Fibroblast of lung (primary cell): ENCODE data around the gene ITSN1. TPM values are rescaled to one million over a fixed set of nuclear protein-coding genes. Genes with fewer than 3 reads are reported as not detected.

Experiments
- DNase-seq, 2 donors: peaks; one replicate each; pipeline versions ENCODE4 v3.0.0 to v3.0.0-alpha.2; 2010; ENCODE audit warnings: low read depth in 2 of 2
- H2AFZ ChIP-seq: 2 replicates; pipeline ENCODE4 v1.5.1; 2012; ENCODE audit warnings: low read length, control low read depth, inconsistent platforms
- H3K27ac ChIP-seq: 2 replicates; pipeline ENCODE4 v1.5.1; 2011; ENCODE audit warnings: low read length, control low read depth; ENCODE audit not compliant: insufficient read depth
- H3K27me3 ChIP-seq: 2 replicates; pipeline ENCODE4 v1.5.1; 2011; ENCODE audit warnings: mild to moderate bottlenecking, low read length; ENCODE audit not compliant: control insufficient read depth, insufficient read depth
- H3K36me3 ChIP-seq: 2 replicates; pipeline ENCODE4 v1.5.1; 2011; ENCODE audit warnings: low read length; ENCODE audit not compliant: control insufficient read depth, insufficient read depth
- H3K4me1 ChIP-seq: 2 replicates; pipeline ENCODE4 v1.5.1; 2011; ENCODE audit warnings: low read length; ENCODE audit not compliant: control insufficient read depth, insufficient read depth; ENCODE audit errors: extremely low read depth
- H3K4me2 ChIP-seq: 2 replicates; pipeline ENCODE4 v1.5.1; 2011; ENCODE audit warnings: low read length, control low read depth; ENCODE audit not compliant: insufficient read depth; ENCODE audit errors: extremely low read depth
- H3K4me3 ChIP-seq, 4 experiments: fragments of 200-600 bp in 1 of 4; sonication (generic) in 1 of 4; replicated peaks in 1 of 4; 2 replicates each; pipeline ENCODE4 v1.5.1; 2011 to 2016; ENCODE audit warnings: low read length in 4 of 4, low read depth in 3 of 4, mild to moderate bottlenecking in 3 of 4, control low read depth in 2 of 4, inconsistent platforms in 1 of 4, mixed read lengths in 1 of 4; ENCODE audit not compliant: insufficient read depth in 1 of 4; ENCODE audit errors: control extremely low read depth in 1 of 4
- H3K79me2 ChIP-seq: 2 replicates; pipeline ENCODE4 v1.5.1; 2012; ENCODE audit warnings: mild to moderate bottlenecking, low read length, inconsistent platforms; ENCODE audit not compliant: control insufficient read depth, insufficient read depth
- H3K9ac ChIP-seq: 2 replicates; pipeline ENCODE4 v1.5.1; 2011; ENCODE audit warnings: mild to moderate bottlenecking, low read length, control low read depth; ENCODE audit not compliant: insufficient read depth
- H3K9me3 ChIP-seq: 2 replicates; pipeline ENCODE4 v1.5.1; 2012; ENCODE audit warnings: low read depth, low read length; ENCODE audit not compliant: control insufficient read depth, insufficient read depth
- H4K20me1 ChIP-seq: 2 replicates; pipeline ENCODE4 v1.5.1; 2011; ENCODE audit warnings: low read length; ENCODE audit not compliant: control insufficient read depth, insufficient read depth; ENCODE audit errors: extremely low read depth
- EZH2 ChIP-seq: IDR thresholded peaks from 2 replicates; pipeline ENCODE4 v1.5.1; 2012; ENCODE audit warnings: low read length, control low read depth, mild to moderate bottlenecking; ENCODE audit errors: missing control alignments
- polyA plus RNA-seq, 2 donors: library from polyadenylated mRNA; depleted of rRNA in 1 of 2; stranded (reverse) in 1 of 2; unstranded in 1 of 2; fragments of >200 nt; gene quantifications; 2 replicates each; pipeline ENCODE4 v1.2.1, GENCODE V29; 2011 to 2012; ENCODE audit warnings: missing spikeins in 1 of 2
- total RNA-seq: library from RNA; depleted of rRNA; stranded (reverse); fragments of >200 nt; gene quantifications from 2 replicates; pipeline ENCODE4 v1.2.1, GENCODE V29; 2014
- TF ChIP-seq, protein P1 (sequence below), 2 donors: IDR thresholded peaks in 1 of 2; conservative IDR thresholded peaks in 1 of 2; 1 replicate in 1 of 2; 2 replicates in 1 of 2; pipeline ENCODE4 v1.5.1; 2011 to 2012; ENCODE audit warnings: low read length in 2 of 2, control low read depth in 1 of 2, inconsistent platforms in 1 of 2, low read depth in 1 of 2, mild to moderate bottlenecking in 1 of 2

ITSN1 gene
- total and polyA plus RNA-seq, 2 donors (not counting 1 experiment from before 2014, with no cell fraction given) = 34.7 to 63.1 TPM

DNA sequence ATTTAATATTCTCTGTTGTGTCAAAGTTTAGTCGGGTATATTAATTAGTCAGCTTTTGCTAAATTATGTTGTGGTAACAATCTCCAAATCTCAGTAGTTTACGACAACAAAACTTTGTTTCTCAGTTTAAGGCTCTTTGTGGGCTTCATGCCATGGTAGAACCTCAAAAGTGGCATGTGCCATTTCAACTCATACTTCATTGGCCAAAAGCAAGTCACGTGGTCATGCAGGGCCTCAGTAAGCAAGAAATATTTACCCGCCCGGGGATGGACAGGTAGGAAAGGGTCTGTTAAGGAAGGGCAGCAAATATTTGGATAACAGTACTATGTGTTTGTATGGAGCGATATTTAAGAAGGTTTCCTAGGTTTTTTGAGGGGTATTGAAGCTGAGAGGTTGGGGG, 38.6 kb downstream of the ITSN1 start:
- H2AFZ ChIP-seq = no peak overlapping the region
- no peak for DNase-seq
- peaks cover 22% of the 10 kb centered on the region for H3K79me2 ChIP-seq
- no peaks in the 10 kb centered on the region for H3K36me3 ChIP-seq
- no peak overlapping the region for H3K27ac ChIP-seq
- no peaks in the 10 kb centered on the region for H4K20me1 ChIP-seq
- H3K9me3 ChIP-seq = no peaks in the 10 kb centered on the region
- TF ChIP-seq, protein P1, sequence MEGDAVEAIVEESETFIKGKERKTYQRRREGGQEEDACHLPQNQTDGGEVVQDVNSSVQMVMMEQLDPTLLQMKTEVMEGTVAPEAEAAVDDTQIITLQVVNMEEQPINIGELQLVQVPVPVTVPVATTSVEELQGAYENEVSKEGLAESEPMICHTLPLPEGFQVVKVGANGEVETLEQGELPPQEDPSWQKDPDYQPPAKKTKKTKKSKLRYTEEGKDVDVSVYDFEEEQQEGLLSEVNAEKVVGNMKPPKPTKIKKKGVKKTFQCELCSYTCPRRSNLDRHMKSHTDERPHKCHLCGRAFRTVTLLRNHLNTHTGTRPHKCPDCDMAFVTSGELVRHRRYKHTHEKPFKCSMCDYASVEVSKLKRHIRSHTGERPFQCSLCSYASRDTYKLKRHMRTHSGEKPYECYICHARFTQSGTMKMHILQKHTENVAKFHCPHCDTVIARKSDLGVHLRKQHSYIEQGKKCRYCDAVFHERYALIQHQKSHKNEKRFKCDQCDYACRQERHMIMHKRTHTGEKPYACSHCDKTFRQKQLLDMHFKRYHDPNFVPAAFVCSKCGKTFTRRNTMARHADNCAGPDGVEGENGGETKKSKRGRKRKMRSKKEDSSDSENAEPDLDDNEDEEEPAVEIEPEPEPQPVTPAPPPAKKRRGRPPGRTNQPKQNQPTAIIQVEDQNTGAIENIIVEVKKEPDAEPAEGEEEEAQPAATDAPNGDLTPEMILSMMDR (conservative IDR thresholded peaks at IDR 0.05 in 1 of 2, IDR thresholded peaks at IDR 0.05 in 1 of 2; ENCODE audit: low read depth in 1 of 2, low read length in 2 of 2) = no peak
- TF ChIP-seq EZH2 = no peak
- H3K4me3 ChIP-seq = no peak overlapping the region
- H3K4me1 ChIP-seq = peaks cover 15% of the 10 kb centered on the region
- H3K9ac ChIP-seq = no peak overlapping the region
- no peak overlapping the region for H3K4me2 ChIP-seq
- H3K27me3 ChIP-seq = no peaks in the 10 kb centered on the region

DNA sequence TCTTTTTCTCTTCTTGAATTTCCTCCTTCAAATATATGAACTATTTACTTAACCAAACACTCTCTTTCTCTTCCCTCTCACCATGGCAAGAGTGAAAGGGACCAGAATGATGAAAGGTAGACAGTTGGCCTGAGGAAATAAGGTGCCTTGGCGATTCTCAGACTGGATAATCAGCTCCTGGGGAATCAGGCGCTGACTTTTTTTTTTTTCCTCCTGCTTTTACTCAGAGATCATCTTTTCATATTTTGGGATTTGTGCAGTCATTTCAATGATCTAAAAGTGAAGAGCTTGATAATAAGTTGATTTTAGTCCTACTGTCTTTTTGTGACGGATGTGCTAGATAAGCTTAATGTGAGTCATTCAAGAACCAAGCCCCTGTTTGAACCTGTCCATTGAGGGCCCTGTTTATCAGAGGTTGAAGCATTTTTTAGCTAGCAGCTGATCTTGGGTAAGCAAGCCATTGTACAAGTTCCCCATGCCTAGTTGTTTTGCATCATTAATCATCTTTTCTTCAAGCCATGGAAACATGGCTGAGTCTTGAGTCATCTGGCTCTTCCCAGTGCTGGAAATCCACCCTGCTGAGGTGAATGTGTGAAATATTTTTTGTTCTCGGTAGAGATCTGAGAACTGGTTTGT, 40.8 kb downstream of the ITSN1 start:
- no peak for TF ChIP-seq EZH2
- TF ChIP-seq, protein P1 (conservative IDR thresholded peaks at IDR 0.05 in 1 of 2, IDR thresholded peaks at IDR 0.05 in 1 of 2; ENCODE audit: low read depth in 1 of 2, low read length in 2 of 2) = no peak
- Histone ChIP-seq H3K79me2 (peaks cover 33% of the 10 kb centered on the region), H3K9me3 (no peaks in the 10 kb centered on the region), H2AFZ (no peak overlapping the region), H3K27me3 (no peaks in the 10 kb centered on the region), H3K4me1 (peaks cover 18% of the 10 kb centered on the region), H3K4me2 (no peak overlapping the region), H3K9ac (no peak overlapping the region), H4K20me1 (no peaks in the 10 kb centered on the region), H3K4me3 (no peak overlapping the region), H3K36me3 (no peaks in the 10 kb centered on the region), H3K27ac (no peak overlapping the region)
- peak; percentile 77 to 99 for DNase-seq

GRCh38 chr21:33684068-33684467, 41.8 kb downstream of the ITSN1 start:
- Histone ChIP-seq H3K79me2 (peaks cover 34% of the 10 kb centered on the region), H3K4me3 (no peak overlapping the region), H3K4me2 (peak overlapping the region; percentile 25), H3K36me3 (no peaks in the 10 kb centered on the region), H3K4me1 (peaks cover 20% of the 10 kb centered on the region), H3K27me3 (no peaks in the 10 kb centered on the region), H4K20me1 (no peaks in the 10 kb centered on the region), H3K27ac (no peak overlapping the region), H3K9ac (no peak overlapping the region), H3K9me3 (no peaks in the 10 kb centered on the region), H2AFZ (no peak overlapping the region)
- DNase-seq = no peak
- TF ChIP-seq, protein P1 (conservative IDR thresholded peaks at IDR 0.05 in 1 of 2, IDR thresholded peaks at IDR 0.05 in 1 of 2; ENCODE audit: low read depth in 1 of 2, low read length in 2 of 2) = no peak
- TF ChIP-seq EZH2 = no peak
